IMR-90 (cell line): ENCODE data around the gene CDHR2. TPM values are rescaled to one million over a fixed set of nuclear protein-coding genes. Genes with fewer than 3 reads are reported as not detected.
A peak's percentile ranks its signal among the peaks of the same experiment; 100 is the strongest.

ENCODE experiments used
- ATAC-seq: fragments of 200-7000 bp; cut with Tn5 transposase; 2 replicates; pipeline ENCODE4 v1.9.1; 2020; ENCODE audit warnings: low read depth, mild to moderate bottlenecking, moderate library complexity
- BruUV-seq: library from RNA; stranded (reverse); fragments of 400-500 nt; replicated peaks from 2 replicates; lab custom pipeline; 2021; lab: Mats Ljungman, UMichigan
- CTCF ChIA-PET: fragments of 300-600 bp; formaldehyde crosslinking; extraction: SDS; loops from one replicate; lab custom pipeline; 2021; ENCODE audit warnings: antibody characterized with exemption; lab: Yijun Ruan, JAX
- POLR2A ChIA-PET: fragments of 300-600 bp; sonication (Branson Sonifier 250); formaldehyde crosslinking; loops from one replicate; lab custom pipeline; 2022; ENCODE audit warnings: antibody characterized with exemption; ENCODE audit not compliant: unreplicated experiment; lab: Charles Lee
- DNase-seq: peaks from one replicate; pipeline ENCODE4 v3.0.0; 2013
- H2AFZ ChIP-seq: replicated peaks from 2 replicates; pipeline ENCODE3; 2013; ENCODE audit warnings: low read length, mild to moderate bottlenecking; ENCODE audit not compliant: poor library complexity
- H2AK5ac ChIP-seq: 2 replicates; pipeline ENCODE4 v1.6.1; 2013; ENCODE audit warnings: low read depth, low read length, inconsistent platforms
- H2AK9ac ChIP-seq: replicated peaks from 2 replicates; pipeline ENCODE3; 2013; ENCODE audit warnings: mild to moderate bottlenecking, low read depth, low read length, moderate library complexity; ENCODE audit not compliant: poor library complexity
- H2BK120ac ChIP-seq: 2 replicates; pipeline ENCODE4 v1.6.1; 2013; ENCODE audit warnings: low read depth, low read length, inconsistent platforms
- H2BK15ac ChIP-seq: 3 replicates; pipeline ENCODE4 v1.6.1; 2013; ENCODE audit warnings: low read depth, low read length, inconsistent platforms
- H2BK20ac ChIP-seq: 2 replicates; pipeline ENCODE4 v1.6.1; 2013; ENCODE audit warnings: low read depth, mild to moderate bottlenecking, inconsistent platforms, low read length, moderate library complexity
- H2BK5ac ChIP-seq: 2 replicates; pipeline ENCODE4 v1.6.1; 2013; ENCODE audit warnings: mild to moderate bottlenecking, low read depth, low read length, inconsistent platforms; ENCODE audit not compliant: poor library complexity, severe bottlenecking
- H3K14ac ChIP-seq: replicated peaks from 2 replicates; pipeline ENCODE4 v1.6.1; 2013; ENCODE audit warnings: low read depth, low read length, inconsistent platforms
- H3K18ac ChIP-seq: 2 replicates; pipeline ENCODE4 v1.6.1; 2013; ENCODE audit warnings: low read depth, low read length, control low read depth
- H3K23ac ChIP-seq: 2 replicates; pipeline ENCODE4 v1.6.1; 2013; ENCODE audit warnings: low read depth, low read length, inconsistent platforms
- H3K27ac ChIP-seq: 2 replicates; pipeline ENCODE4 v1.5.1; 2013; ENCODE audit warnings: mild to moderate bottlenecking, control low read depth, low read length; ENCODE audit not compliant: insufficient read depth
- H3K27me3 ChIP-seq: 2 replicates; pipeline ENCODE4 v1.6.1; 2013; ENCODE audit warnings: low read length; ENCODE audit not compliant: control insufficient read depth, insufficient read depth
- H3K36me3 ChIP-seq: 2 replicates; pipeline ENCODE4 v1.6.1; 2013; ENCODE audit warnings: low read length, mixed read lengths; ENCODE audit not compliant: control insufficient read depth, insufficient read depth
- H3K4ac ChIP-seq: 2 replicates; pipeline ENCODE4 v1.6.1; 2013; ENCODE audit warnings: low read depth, low read length, inconsistent platforms
- H3K4me1 ChIP-seq: 2 replicates; pipeline ENCODE4 v1.6.1; 2013; ENCODE audit warnings: low read length, mixed read lengths; ENCODE audit not compliant: control insufficient read depth, insufficient read depth
- H3K4me2 ChIP-seq: 2 replicates; pipeline ENCODE4 v1.6.1; 2013; ENCODE audit warnings: low read depth, mild to moderate bottlenecking, control low read depth, low read length, moderate library complexity
- H3K4me3 ChIP-seq: 2 replicates; pipeline ENCODE4 v1.5.1; 2013; ENCODE audit warnings: low read depth, mild to moderate bottlenecking, control low read depth, low read length, moderate library complexity; ENCODE audit not compliant: insufficient read depth
- H3K56ac ChIP-seq: 2 replicates; pipeline ENCODE4 v1.6.1; 2013; ENCODE audit warnings: low read length, inconsistent platforms; ENCODE audit not compliant: insufficient read depth; ENCODE audit errors: extremely low read depth
- H3K79me1 ChIP-seq, 2 experiments: 2 replicates each; pipeline ENCODE4 v1.6.1; 2013; ENCODE audit warnings: low read length in 2 of 2, inconsistent platforms in 1 of 2, low read depth in 1 of 2
- H3K9ac ChIP-seq: 2 replicates; pipeline ENCODE4 v1.6.1; 2013; ENCODE audit warnings: low read depth, low read length, control low read depth
- H3K9me1 ChIP-seq: 2 replicates; pipeline ENCODE4 v1.6.1; 2013; ENCODE audit warnings: low read length, inconsistent platforms; ENCODE audit not compliant: insufficient read depth
- H3K9me3 ChIP-seq: 2 replicates; pipeline ENCODE4 v1.6.1; 2013; ENCODE audit warnings: low read length; ENCODE audit not compliant: control insufficient read depth, insufficient read depth
- H4K20me1 ChIP-seq: 2 replicates; pipeline ENCODE4 v1.6.1; 2013; ENCODE audit warnings: low read length, inconsistent platforms; ENCODE audit not compliant: insufficient read depth
- H4K5ac ChIP-seq: 2 replicates; pipeline ENCODE4 v1.6.1; 2013; ENCODE audit warnings: mild to moderate bottlenecking, low read depth, low read length, control low read depth
- H4K8ac ChIP-seq, 2 experiments: 2 replicates each; pipeline ENCODE4 v1.6.1; 2013; ENCODE audit warnings: low read depth in 2 of 2, low read length in 2 of 2, control low read depth in 1 of 2, inconsistent platforms in 1 of 2
- H4K91ac ChIP-seq: 2 replicates; pipeline ENCODE4 v1.6.1; 2013; ENCODE audit warnings: low read depth, low read length, inconsistent platforms; ENCODE audit not compliant: insufficient read depth
- BHLHE40 ChIP-seq: fragments of 150-350 bp; IDR thresholded peaks from 2 replicates; pipeline ENCODE4 v1.6.1; 2016; ENCODE audit warnings: mild to moderate bottlenecking, low read depth, low read length
- CHD1 ChIP-seq: IDR thresholded peaks from 2 replicates; pipeline ENCODE4 v1.6.1; 2012; ENCODE audit warnings: low read depth, low read length, improper control_type of control experiment
- FOS ChIP-seq: fragments of 150-350 bp; IDR thresholded peaks from 2 replicates; pipeline ENCODE4 v1.6.1; 2016; ENCODE audit warnings: low read depth, low read length
- RAD21 ChIP-seq: IDR thresholded peaks from 2 replicates; pipeline ENCODE4 v1.6.1; 2012; ENCODE audit warnings: low read length, improper control_type of control experiment
- SMC3 ChIP-seq: fragments of 150-350 bp; IDR thresholded peaks from 2 replicates; pipeline ENCODE4 v1.6.1; 2016; ENCODE audit warnings: low read depth, mild to moderate bottlenecking, antibody characterized with exemption, low read length, moderate library complexity
- WGBS, 2 experiments: methylation state at CpG; one replicate each; pipeline versions ENCODE4 v1.1.5 to v1.1.7; 2013; ENCODE audit warnings: missing lambda C conversion rate in 2 of 2; ENCODE audit not compliant: insufficient read length in 1 of 2; ENCODE audit errors: extremely low coverage in 2 of 2; 5-methylcytosine and 5-hydroxymethylcytosine counted together
- dilution Hi-C: fragments of 300-500 bp; cut with HindIII; formaldehyde crosslinking; loops from one replicate; pipeline ENCODE4 v1.14.3; 2018; ENCODE audit warnings: low sequenced_read_pairs; ENCODE audit not compliant: unreplicated experiment
- in situ Hi-C: fragments of 300-500 bp; cut with MboI; formaldehyde crosslinking; loops from 3 replicates; pipeline ENCODE4 v1.14.3; 2019; ENCODE audit warnings: low sequenced_read_pairs, inconsistent platforms, mixed read lengths
- intact Hi-C: fragments of 100-400 bp; cut with micrococcal nuclease; formaldehyde crosslinking; loops from 2 replicates; pipeline ENCODE4 v1.10.0; 2022
- polyA plus RNA-seq, 3 experiments: library from polyadenylated mRNA; depleted of rRNA; stranded (reverse); fragments of >200 nt; gene quantifications; 2 replicates each; pipeline ENCODE4 v1.2.3, GENCODE V29; 2012; ENCODE audit warnings: low replicate concordance in 1 of 3
- total RNA-seq: library from RNA; depleted of rRNA; stranded (reverse); fragments of >200 nt; gene quantifications from 2 replicates; pipeline ENCODE4 v1.2.3, GENCODE V29; 2012
- TF ChIP-seq, protein P1 (sequence below): conservative IDR thresholded peaks from 2 replicates; pipeline ENCODE4 v1.5.1; 2012; ENCODE audit warnings: mild to moderate bottlenecking, low read depth, low read length, improper control_type of control experiment

CDHR2 gene
- total and polyA plus RNA-seq, 2 of the 4 experiments (the other 2 are of a cell fraction) = not detected

DNA sequence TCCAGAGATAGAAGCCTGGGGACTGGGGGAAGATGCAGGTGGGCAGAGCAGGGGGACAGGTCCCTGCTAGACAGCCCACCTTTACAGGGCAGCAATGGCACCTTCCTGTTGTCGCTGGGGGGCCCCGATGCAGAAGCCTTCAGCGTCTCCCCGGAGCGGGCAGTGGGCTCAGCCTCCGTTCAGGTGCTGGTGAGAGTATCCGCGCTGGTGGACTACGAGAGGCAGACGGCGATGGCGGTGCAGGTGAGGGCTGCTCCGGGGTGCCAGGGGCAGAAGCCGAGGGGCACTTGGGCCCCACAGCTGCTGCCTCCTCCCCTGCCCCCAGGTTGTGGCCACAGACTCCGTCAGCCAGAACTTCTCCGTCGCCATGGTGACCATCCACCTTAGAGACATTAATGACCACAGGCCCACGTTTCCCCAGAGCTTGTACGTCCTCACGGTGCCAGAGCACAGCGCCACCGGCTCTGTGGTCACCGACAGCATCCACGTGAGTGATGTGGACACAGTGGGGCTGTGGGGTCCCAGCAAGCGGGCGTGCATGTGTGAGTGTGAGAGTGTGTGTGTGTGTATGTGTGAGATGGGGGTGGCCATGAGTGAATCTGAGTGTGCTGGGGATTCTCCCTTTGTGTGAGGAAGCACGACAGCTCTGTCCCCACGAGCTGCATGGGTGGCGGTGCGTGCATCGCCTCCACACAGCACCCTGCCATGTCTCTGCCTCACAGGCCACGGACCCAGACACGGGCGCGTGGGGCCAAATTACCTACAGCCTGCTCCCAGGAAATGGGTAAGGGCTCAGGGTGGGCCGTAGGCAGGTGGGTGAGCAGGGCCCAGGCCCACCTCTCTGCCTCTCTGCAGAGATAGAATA lies 28.4 kb downstream of the CDHR2 start (continued):
- TF ChIP-seq CHD1 = no peak
- no peak for TF ChIP-seq RAD21

GRCh38 chr5:176578391-176578808 lies 29.3 kb downstream of the CDHR2 start:
- H3K36me3 ChIP-seq = no peaks in the 10 kb centered on the region
- CTCF ChIA-PET = interaction anchor here (1.4 to 1.6 kb wide), 2 partner anchors 43 to 68 kb away, joined by 4 read pairs; partner anchors contain the start of gene TSPAN17
- H4K91ac ChIP-seq = no peak overlapping the region
- H2BK5ac ChIP-seq = no peak overlapping the region
- H3K14ac ChIP-seq = no peak overlapping the region
- no peak overlapping the region for H3K4me2 ChIP-seq
- dilution Hi-C loops = no loop called here
- H2AK5ac ChIP-seq = peak overlapping the region; percentile 58
- POLR2A ChIA-PET = no interaction called here
- H3K27ac ChIP-seq = no peak overlapping the region
- H3K4me1 ChIP-seq = peaks cover 7% of the 10 kb centered on the region
- H3K4ac ChIP-seq = no peak overlapping the region
- no peak overlapping the region for H3K56ac ChIP-seq
- H3K79me1 ChIP-seq = no peaks in the 10 kb centered on the region; a peak in 1 of 4 replicates
- no peak overlapping the region for H2BK120ac ChIP-seq
- no peak overlapping the region for H3K18ac ChIP-seq
- H3K4me3 ChIP-seq = no peak overlapping the region
- DNase-seq = peak; percentile 38
- H3K9ac ChIP-seq = no peak overlapping the region
- no peak overlapping the region for H4K8ac ChIP-seq
- in situ Hi-C loops = loop anchor here (10.0 kb wide), 1 partner anchor 46 kb away; no protein-coding TSS in a partner anchor
- peak overlapping the region; percentile 65 for H2AFZ ChIP-seq
- peaks cover 9% of the 10 kb centered on the region; the same call in 1 of the 2 replicates for H3K9me1 ChIP-seq
- no peak overlapping the region for H4K5ac ChIP-seq
- H2BK15ac ChIP-seq = no peak overlapping the region
- no TSS peak for BruUV-seq
- 17% methylated on average over 6 of the region's 15 CpGs; no CpG with 5 or more reads in 1 of the 2 experiments for WGBS, 2 experiments
- H3K9me3 ChIP-seq = no peaks in the 10 kb centered on the region
- TF ChIP-seq RAD21 (peak; percentile 39; the same call in 1 of the 2 replicates), BHLHE40 (no peak), FOS (no peak), SMC3 (peak; percentile 36)
- TF ChIP-seq, protein P1, sequence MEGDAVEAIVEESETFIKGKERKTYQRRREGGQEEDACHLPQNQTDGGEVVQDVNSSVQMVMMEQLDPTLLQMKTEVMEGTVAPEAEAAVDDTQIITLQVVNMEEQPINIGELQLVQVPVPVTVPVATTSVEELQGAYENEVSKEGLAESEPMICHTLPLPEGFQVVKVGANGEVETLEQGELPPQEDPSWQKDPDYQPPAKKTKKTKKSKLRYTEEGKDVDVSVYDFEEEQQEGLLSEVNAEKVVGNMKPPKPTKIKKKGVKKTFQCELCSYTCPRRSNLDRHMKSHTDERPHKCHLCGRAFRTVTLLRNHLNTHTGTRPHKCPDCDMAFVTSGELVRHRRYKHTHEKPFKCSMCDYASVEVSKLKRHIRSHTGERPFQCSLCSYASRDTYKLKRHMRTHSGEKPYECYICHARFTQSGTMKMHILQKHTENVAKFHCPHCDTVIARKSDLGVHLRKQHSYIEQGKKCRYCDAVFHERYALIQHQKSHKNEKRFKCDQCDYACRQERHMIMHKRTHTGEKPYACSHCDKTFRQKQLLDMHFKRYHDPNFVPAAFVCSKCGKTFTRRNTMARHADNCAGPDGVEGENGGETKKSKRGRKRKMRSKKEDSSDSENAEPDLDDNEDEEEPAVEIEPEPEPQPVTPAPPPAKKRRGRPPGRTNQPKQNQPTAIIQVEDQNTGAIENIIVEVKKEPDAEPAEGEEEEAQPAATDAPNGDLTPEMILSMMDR = peak; percentile 32; the same call in 1 of the 2 replicates
- no peaks in the 10 kb centered on the region; the same call in 1 of the 2 replicates for H3K27me3 ChIP-seq
- intact Hi-C loops = no loop called here
- no peak for ATAC-seq
- no peak overlapping the region for H2BK20ac ChIP-seq
- peak overlapping the region; percentile 7 for H2AK9ac ChIP-seq
- no peak overlapping the region for H3K23ac ChIP-seq
- H4K20me1 ChIP-seq = no peaks in the 10 kb centered on the region
